Endodermal cell (in vitro differentiated cells): ENCODE results near the gene NEGR1. TPM values are rescaled to one million over a fixed set of nuclear protein-coding genes. Genes with fewer than 3 reads are reported as not detected.

Experiments used
- DNase-seq: peaks from one replicate; pipeline ENCODE4 v3.0.0-alpha.2; 2017
- H3K27ac ChIP-seq: 2 replicates; pipeline ENCODE4 v1.5.1; 2013; ENCODE audit warnings: mild to moderate bottlenecking, low read depth, low read length, moderate library complexity
- H3K27me3 ChIP-seq: 2 replicates; pipeline ENCODE4 v1.6.1; 2013; ENCODE audit warnings: mild to moderate bottlenecking, low read length, moderate library complexity; ENCODE audit not compliant: insufficient read depth, control insufficient read depth, poor library complexity, severe bottlenecking
- H3K36me3 ChIP-seq: 2 replicates; pipeline ENCODE4 v1.7.0; 2013; ENCODE audit warnings: mild to moderate bottlenecking, low read length, moderate library complexity; ENCODE audit not compliant: control insufficient read depth, insufficient read depth
- H3K4me1 ChIP-seq: one replicate; pipeline ENCODE4 v1.7.0; 2013; ENCODE audit warnings: low read length; ENCODE audit not compliant: control insufficient read depth, insufficient read depth
- H3K4me3 ChIP-seq: 2 replicates; pipeline ENCODE4 v1.5.1; 2013; ENCODE audit warnings: mild to moderate bottlenecking, low read length, moderate library complexity
- H3K9ac ChIP-seq: 2 replicates; pipeline ENCODE4 v1.6.1; 2013; ENCODE audit warnings: mild to moderate bottlenecking, low read length, moderate library complexity; ENCODE audit not compliant: poor library complexity, severe bottlenecking; ENCODE audit errors: extremely low read depth
- H3K9me3 ChIP-seq: 2 replicates; pipeline ENCODE4 v1.6.1; 2013; ENCODE audit warnings: mild to moderate bottlenecking, low read length, moderate library complexity; ENCODE audit not compliant: control insufficient read depth
- H3K27ac Mint-ChIP-seq: 2 replicates; pipeline ENCODE4 v1.8.0; 2020; ENCODE audit warnings: mixed read lengths
- H3K27me3 Mint-ChIP-seq: 2 replicates; pipeline ENCODE4 v1.8.0; 2021; ENCODE audit warnings: mild to moderate bottlenecking, mixed read lengths; ENCODE audit not compliant: insufficient read depth
- H3K36me3 Mint-ChIP-seq: 2 replicates; pipeline ENCODE4 v1.8.0; 2020; ENCODE audit warnings: low read depth, mixed read lengths
- H3K4me1 Mint-ChIP-seq: 2 replicates; pipeline ENCODE4 v1.8.0; 2020; ENCODE audit warnings: mixed read lengths
- H3K4me3 Mint-ChIP-seq: 2 replicates; pipeline ENCODE4 v1.8.0; 2020; ENCODE audit warnings: mild to moderate bottlenecking, moderate library complexity, mixed read lengths
- H3K9me3 Mint-ChIP-seq: 2 replicates; pipeline ENCODE4 v1.8.0; 2020; ENCODE audit warnings: mild to moderate bottlenecking, mixed read lengths
- CTCF ChIP-seq: fragments of 200-600 bp; sonication (generic); conservative IDR thresholded peaks from 2 replicates; pipeline ENCODE4 v1.5.0; 2021; ENCODE audit warnings: antibody characterized with exemption, mild to moderate bottlenecking
- WGBS, 2 experiments: methylation state at CpG; one replicate each; pipeline versions ENCODE4 v1.1.5 to v1.1.7; 2013; ENCODE audit warnings: missing lambda C conversion rate in 2 of 2, mixed read lengths in 1 of 2; ENCODE audit not compliant: insufficient coverage in 1 of 2, insufficient read length in 1 of 2; 5-methylcytosine and 5-hydroxymethylcytosine counted together
- total RNA-seq, 2 donors: library from RNA; stranded (reverse); fragmentation: NEBNext Ultra II Directional in 1 of 2; extraction: Animal tissue kit (Norgen Biotek cat#: 25700) in 1 of 2; gene quantifications; 2 replicates in 1 of 2; 3 replicates in 1 of 2; pipeline ENCODE4 v1.2.1, GENCODE V29; 2021

NEGR1 gene
- total RNA-seq, 2 donors from 2014 or later = 1.5 to 2.1 TPM

- no peak overlapping the region for H3K27ac ChIP-seq
- no peak overlapping the region for H3K4me3 ChIP-seq
- H3K9me3 ChIP-seq = no peaks in the 10 kb centered on the region
- H3K9me3 Mint-ChIP-seq = no peaks in the 10 kb centered on the region
- no peaks in the 10 kb centered on the region for H3K27me3 ChIP-seq
- WGBS, 2 experiments = 92% methylated on average over 2 to 3 of the region's 3 CpGs
- H3K4me1 Mint-ChIP-seq = peaks cover 5% of the 10 kb centered on the region
- H3K36me3 ChIP-seq = no peaks in the 10 kb centered on the region
- no peak overlapping the region for H3K9ac ChIP-seq
- no peak for DNase-seq
- H3K4me3 Mint-ChIP-seq = no peak overlapping the region
- H3K27me3 Mint-ChIP-seq = no peaks in the 10 kb centered on the region
- TF ChIP-seq CTCF = no peak
- no peaks in the 10 kb centered on the region for H3K36me3 Mint-ChIP-seq
- no peaks in the 10 kb centered on the region for H3K4me1 ChIP-seq
- peak overlapping the region; percentile 15 for H3K27ac Mint-ChIP-seq
These were observed 642.2 kb downstream of the NEGR1 start for GRCh38 chr1:71640116-71640515.

GRCh38 chr1:71638081-71638766 lies 644.1 kb downstream of the NEGR1 start:
- H3K9me3 Mint-ChIP-seq = no peaks in the 10 kb centered on the region
- WGBS, 2 experiments = 79 to 86% methylated on average over 3 to 4 of the region's 4 CpGs
- Histone ChIP-seq H3K27me3 (no peaks in the 10 kb centered on the region), H3K4me3 (no peak overlapping the region), H3K9ac (no peak overlapping the region), H3K9me3 (no peaks in the 10 kb centered on the region), H3K36me3 (no peaks in the 10 kb centered on the region), H3K4me1 (no peaks in the 10 kb centered on the region), H3K27ac (no peak overlapping the region)
- no peaks in the 10 kb centered on the region for H3K27me3 Mint-ChIP-seq
- no peak overlapping the region for H3K27ac Mint-ChIP-seq
- H3K36me3 Mint-ChIP-seq = no peaks in the 10 kb centered on the region
- no peak for TF ChIP-seq CTCF
- DNase-seq = no peak
- peaks cover 5% of the 10 kb centered on the region for H3K4me1 Mint-ChIP-seq
- H3K4me3 Mint-ChIP-seq = no peak overlapping the region

- peaks cover 5% of the 10 kb centered on the region for H3K4me1 Mint-ChIP-seq
- no peak for DNase-seq
- H3K4me1 ChIP-seq = no peaks in the 10 kb centered on the region
- no peaks in the 10 kb centered on the region for H3K36me3 Mint-ChIP-seq
- H3K4me3 ChIP-seq = no peak overlapping the region
- TF ChIP-seq CTCF = no peak
- no peaks in the 10 kb centered on the region for H3K36me3 ChIP-seq
- 91 to 98% methylated on average over 1 of the region's 2 CpGs for WGBS, 2 experiments
- no peaks in the 10 kb centered on the region for H3K27me3 ChIP-seq
- H3K27me3 Mint-ChIP-seq = no peaks in the 10 kb centered on the region
- H3K27ac ChIP-seq = no peak overlapping the region
- no peak overlapping the region for H3K27ac Mint-ChIP-seq
- no peak overlapping the region for H3K4me3 Mint-ChIP-seq
- H3K9me3 Mint-ChIP-seq = no peaks in the 10 kb centered on the region
- H3K9me3 ChIP-seq = no peaks in the 10 kb centered on the region
- H3K9ac ChIP-seq = no peak overlapping the region
These were observed 646.8 kb downstream of the NEGR1 start for GRCh38 chr1:71635568-71635967.
